ENCODE results near the gene COLGALT1. TPM values are rescaled to one million over a fixed set of nuclear protein-coding genes. Genes with fewer than 3 reads are reported as not detected.
A peak's percentile ranks its signal among the peaks of the same experiment; 100 is the strongest.
"Not testable (repeated sequence)": the region's sequence is repeated elsewhere in the genome, so short reads cannot be mapped to it uniquely, and the experiment has no call there.

The COLGALT1 gene
- 17.1 TPM for total RNA-seq

DNA sequence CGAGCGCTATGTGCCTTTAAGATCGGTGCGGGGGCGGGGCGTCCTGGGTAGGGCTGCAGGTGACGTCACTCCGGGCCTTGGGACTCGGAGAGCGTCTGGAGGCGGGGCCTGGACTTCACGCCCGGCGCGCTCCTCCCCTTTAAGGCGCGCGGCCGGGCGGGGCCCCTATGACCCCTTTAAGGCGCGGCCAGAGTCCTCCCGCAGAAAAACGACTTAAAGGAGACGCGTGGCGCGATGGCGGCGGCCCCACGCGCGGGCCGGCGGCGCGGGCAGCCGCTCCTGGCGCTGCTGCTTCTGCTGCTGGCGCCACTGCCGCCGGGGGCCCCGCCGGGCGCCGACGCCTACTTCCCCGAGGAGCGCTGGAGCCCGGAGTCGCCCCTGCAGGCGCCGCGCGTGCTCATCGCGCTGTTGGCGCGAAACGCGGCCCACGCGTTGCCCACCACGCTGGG is at the start of gene COLGALT1:
Gene COLGALT1, plus strand, starts transcription at position 170 of the 449 bp plus-strand sequence. Its CDS starts 65 bp downstream, at position 235.
- FAIRE-seq (no peak), DNase-seq (ENCODE audit: low spot score in 2 of 2) (peak; percentile 96)

DNA sequence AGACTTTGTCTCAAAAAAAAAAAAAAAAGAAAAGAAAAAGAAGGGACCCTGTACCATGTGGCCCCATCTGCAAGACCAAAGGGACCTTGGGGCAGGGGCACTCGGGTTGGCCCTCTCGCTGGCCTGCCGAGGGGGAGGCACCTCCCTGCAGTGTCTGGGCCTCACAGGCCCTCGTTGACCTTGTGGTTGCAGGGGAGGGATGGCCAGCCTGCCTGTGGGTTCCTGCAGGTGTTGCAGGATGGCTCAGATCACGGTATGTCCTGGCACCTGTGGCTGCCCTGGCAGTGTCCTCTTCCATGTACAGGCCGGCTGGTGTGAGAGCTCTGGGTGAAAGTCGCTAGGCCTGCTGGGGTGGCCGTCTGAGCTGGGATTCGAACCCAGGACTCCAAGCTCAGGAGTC is 48.7 kb upstream of the COLGALT1 start:
- DNase-seq (ENCODE audit: low spot score in 2 of 2) (no peak), FAIRE-seq (no peak)

DNA sequence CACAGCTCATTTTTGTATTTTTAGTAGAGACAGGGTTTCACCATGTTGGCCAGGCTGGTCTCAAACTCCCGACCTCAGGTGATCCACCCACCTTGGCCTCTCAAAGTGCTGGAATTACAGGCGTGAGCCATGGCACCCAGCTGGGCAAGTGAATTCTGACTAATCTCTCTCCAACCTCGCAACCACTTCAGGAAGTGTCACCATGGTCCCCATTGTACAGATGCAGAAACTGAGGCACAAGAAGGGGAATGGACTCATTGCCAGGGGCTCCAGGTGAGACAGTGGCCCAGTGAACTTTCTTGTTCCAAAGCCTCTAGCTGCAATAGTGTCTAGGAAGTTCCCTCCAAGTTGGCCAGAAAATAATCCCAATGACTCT is 46.9 kb upstream of the COLGALT1 start:
- DNase-seq (ENCODE audit: low spot score in 2 of 2); FAIRE-seq: not testable (repeated sequence)

DNA sequence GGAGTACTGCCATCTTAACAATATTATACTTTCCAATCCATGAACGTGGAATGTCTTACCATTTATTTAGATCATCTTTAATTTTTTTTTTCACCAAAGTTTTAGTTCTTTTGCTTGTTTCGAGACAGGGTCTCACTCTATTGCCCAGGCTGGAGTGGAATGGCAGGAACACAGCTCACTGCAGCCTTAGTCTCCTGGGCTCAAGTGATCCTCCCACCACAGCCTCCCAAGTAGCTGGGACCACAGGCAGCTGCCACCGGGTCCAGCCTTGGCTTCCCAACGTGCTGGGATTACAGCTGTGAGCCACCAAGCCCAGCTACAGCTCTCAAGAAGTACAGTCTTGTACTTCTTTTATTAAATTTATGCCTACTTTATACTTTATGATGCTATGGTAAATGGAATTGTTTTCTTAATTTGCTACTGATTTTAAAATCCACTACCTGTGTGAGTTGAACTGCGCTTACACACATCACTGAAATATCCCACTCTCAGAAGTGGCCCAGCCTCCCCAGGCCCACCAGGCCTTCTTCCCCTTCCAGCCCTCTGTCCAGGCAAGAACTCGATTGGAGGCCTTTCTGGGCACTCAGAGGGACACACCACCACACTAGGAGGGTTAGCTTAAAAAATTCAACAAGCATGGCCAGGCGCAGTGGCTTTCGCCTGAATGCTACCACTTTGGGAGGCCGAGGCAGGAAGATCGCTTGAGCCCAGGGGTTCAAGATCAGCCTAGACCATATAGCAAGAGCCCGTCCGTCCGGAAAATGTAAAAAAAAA is 45.0 kb upstream of the COLGALT1 start:
- no peak for FAIRE-seq

DNA sequence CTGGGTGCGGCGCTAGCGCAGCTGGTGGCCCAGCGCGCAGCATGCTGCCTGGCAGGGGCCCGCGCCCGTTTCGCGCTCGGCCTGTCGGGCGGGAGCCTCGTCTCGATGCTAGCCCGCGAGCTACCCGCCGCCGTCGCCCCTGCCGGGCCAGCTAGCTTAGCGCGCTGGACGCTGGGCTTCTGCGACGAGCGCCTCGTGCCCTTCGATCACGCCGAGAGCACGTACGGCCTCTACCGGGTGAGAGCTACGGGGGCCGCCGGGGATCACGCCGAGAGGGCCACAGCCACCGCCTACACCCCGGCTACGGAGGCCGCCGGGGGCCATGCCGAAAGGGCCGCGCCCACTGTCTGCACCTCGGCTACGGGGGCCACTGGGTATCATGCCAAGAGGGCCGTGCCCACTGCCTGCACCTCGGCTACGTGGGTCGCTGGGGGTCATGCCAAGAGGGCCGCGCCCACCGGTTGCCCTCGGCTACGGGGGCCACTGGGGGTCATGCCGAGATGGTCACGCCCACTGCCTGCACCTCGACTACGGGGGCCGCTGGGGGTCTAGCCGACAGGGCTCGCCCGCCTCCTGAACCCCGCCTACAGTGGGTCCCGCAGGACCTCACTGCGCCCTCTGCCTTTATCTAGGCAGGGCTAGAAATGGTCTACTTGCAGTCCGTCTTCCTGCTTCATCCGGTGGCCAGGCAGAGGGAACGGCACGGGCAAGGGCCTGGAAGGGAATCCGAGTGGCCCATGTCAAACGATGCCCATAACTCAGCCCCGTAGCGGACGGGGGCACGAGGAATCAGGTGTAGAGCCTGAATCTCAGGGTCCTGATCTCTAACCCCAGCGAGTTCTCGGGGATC is 43.5 kb upstream of the COLGALT1 start:
- FAIRE-seq (no peak), DNase-seq (ENCODE audit: low spot score in 2 of 2) (peak; percentile 81 to 83)

More for the DNA sequence above, 45.0 kb upstream of the COLGALT1 start:
- DNase-seq (ENCODE audit: low spot score in 2 of 2), result no peak

DNA sequence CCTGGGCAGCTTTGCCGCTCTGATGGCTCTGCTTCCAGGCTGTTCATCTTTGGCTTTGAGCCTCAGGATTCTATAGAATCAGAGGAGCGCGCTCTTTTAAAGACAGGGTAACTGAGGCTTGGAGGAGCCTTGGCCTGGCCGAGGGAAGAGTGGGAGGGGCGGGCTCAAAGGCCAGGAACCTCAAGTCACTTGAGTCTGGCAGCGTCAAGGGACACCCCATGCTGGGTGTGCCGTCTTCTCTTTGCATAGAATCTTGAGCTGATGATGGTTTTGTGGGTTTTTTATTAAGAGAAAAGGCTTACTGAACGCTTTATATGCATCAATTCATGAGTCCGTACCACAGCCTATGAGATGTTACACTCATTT is 42.9 kb upstream of the COLGALT1 start:
- FAIRE-seq, result no peak

DNA sequence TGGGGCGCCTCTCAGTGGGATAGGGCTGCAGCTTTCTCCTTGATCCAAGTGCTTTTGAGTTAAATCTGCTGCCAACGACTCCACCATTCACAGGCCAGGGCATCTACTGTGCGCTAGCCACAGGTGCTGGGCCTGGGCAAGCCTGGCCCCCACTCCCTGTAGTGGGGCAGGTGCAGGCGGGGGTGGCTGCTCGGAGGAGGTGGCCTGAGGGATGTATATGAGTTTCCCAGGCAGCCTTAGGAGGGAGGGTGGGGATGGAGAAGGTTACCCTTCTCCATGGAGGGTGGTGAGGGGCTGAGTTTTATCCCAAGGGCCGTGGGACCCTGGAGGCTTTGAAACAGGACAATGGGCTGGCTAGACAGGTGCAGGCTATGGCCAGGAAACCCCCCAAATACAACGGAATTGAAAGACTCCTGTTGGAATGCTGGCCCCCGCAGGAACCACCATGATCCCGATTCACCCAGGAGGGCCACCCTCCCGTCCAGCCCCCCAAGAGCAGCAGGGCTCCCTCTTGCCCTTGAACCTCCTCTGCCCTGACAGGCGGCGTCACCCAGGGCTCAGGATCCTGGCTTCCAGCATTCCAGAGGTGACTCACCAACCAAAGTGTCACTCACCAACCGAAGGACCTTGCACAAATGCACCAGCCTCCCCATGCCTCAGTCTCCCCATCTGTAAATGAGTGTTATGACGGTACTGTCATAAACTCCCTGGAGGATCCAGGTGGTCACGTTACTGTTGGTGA is 39.9 kb upstream of the COLGALT1 start:
- DNase-seq (ENCODE audit: low spot score in 2 of 2) (no peak), FAIRE-seq (no peak)

More for the DNA sequence above, 42.9 kb upstream of the COLGALT1 start:
- no peak for DNase-seq (ENCODE audit: low spot score in 2 of 2)

DNA sequence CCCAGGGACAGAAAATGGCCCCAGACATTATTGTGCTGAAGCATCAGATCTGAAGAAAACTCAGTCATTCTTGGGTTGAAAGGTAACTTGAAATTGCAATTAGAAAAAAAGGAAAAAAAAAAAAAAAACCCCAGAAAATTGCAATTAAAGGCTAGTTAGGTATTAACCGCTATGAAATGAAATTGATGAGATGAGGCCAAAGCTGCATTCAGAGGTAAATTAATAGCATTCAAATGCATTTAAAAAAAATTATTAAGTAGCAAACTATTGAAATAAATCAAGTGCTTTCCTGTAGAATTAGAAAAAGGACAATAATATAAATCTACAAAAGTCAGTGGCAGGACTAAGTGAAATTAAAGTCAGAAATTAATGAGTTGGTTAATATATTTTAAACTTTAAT is 37.6 kb upstream of the COLGALT1 start:
- DNase-seq (ENCODE audit: low spot score in 2 of 2) (no peak), FAIRE-seq (no peak)

DNA sequence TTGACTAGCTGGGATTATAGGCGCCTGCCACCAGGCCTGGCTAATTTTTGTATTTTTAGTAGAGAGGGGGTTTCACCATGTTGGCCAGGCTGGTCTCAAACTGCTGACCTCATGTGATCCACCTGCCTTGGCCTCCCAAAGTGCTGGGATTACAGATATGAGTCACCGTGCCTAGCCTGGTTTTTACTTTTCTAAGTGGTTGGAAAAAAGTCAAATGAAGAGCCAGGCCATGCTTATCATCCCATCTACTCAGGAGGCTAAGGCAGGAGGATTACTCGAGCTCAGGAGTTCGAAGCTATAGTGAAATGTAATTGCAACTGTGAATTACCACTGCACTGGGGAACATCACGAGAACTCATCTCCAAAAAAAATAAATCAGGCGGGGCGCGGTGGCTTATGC is 36.8 kb upstream of the COLGALT1 start:
- not testable (repeated sequence) for FAIRE-seq

DNA sequence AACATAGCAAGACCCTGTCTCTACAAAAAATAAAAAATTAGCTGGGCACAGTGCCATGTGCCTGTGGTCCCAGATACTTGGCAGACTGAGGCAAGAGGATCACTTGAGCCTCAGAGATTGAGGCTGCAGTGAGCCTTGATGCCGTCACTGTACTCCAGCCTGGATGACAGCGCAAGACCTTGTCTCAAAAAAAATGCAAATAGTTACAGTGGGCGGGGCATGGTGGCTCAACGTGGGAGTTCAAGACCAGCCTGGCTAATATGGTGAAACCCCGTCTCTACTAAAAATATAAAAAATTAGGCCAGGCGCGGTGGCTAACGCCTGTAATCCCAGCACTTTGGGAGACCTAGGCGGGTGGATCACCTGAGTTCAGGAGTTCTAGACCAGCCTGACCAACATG is 35.5 kb upstream of the COLGALT1 start:
- no peak for FAIRE-seq
- DNase-seq (ENCODE audit: low spot score in 2 of 2), result no peak

More for the DNA sequence above, 36.8 kb upstream of the COLGALT1 start:
- DNase-seq (ENCODE audit: low spot score in 2 of 2), result not testable (repeated sequence)

DNA sequence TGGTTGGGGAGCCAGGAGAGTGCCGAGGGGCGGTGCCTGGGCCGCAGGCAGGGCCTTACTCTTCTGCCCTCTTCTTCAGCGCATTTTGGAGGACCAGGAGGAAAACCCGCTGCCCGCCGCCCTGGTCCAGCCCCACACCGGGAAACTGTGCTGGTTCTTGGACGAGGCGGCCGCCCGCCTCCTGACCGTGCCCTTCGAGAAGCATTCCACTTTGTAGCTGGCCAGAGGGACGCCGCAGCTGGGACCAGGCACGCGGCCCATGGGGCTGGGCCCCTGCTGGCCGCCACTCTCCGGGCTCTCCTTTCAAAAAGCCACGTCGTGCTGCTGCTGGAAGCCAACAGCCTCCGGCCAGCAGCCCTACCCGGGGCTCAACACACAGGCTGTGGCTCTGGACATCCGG is 34.6 kb upstream of the COLGALT1 start:
- DNase-seq (ENCODE audit: low spot score in 2 of 2) (no peak), FAIRE-seq (no peak)

DNA sequence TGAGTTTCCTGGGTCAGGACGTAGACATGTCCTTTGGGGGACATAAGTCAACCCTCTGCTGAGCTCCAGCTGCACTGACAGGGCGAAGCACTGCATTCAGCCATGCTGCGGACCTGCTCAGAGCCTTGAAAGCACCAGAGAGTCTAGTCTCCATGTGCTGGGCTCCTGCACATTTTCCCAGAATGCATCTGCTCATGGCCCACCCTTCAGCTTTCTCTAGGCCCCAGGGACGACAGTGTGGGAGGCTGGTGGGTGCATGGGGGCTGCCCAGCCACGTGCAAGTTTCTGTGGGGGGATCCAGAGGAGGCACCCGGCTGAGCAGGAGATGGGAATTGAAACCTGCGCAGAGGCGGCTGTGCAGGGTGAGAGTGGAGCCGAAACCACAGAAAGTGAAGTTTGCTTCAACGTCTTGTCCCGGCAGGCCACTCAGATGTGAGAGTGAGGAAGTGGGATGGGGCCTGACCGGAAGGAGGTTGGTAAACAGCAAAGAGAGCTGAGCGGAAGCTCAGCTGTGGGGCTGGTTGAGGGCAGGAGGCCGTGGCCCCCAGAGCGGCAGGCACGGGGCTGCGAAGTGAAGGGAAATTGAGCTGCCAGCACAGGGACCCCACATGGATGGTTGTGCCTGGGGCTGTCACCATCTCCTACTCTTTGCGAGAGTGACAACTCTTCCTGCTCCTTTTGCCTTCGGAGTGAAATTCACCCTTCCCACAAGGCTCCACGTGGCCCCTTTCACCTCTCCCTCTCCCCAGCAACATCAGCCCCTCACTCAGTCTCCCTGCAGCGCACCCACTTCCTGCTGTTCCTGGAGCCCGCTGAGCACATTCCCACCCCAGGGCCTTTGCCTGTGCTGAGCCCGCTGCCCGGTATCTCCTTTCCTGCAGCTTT is 32.2 kb upstream of the COLGALT1 start:
- FAIRE-seq, result no peak
- no peak for DNase-seq (ENCODE audit: low spot score in 2 of 2)

DNA sequence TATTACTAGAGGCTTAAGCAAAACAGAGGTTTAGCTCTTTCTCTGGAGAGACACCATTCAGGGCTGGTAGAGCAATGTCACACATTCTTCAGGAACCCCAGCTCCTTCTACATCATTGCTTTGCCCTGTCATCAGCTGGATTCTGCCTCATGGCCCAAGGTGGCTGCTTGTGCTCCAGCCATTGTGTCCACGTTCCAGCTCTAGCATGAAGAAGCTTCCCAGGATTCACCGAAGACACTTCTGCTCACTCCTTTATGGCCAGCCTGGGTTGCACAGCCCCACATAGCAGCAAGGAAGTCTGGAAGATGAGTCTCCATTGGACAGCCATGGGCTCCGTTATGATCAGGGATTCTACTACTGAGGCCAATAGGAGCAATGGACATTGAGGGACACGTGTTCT is 30.8 kb upstream of the COLGALT1 start:
- no peak for FAIRE-seq
- DNase-seq (ENCODE audit: low spot score in 2 of 2), result no peak

DNA sequence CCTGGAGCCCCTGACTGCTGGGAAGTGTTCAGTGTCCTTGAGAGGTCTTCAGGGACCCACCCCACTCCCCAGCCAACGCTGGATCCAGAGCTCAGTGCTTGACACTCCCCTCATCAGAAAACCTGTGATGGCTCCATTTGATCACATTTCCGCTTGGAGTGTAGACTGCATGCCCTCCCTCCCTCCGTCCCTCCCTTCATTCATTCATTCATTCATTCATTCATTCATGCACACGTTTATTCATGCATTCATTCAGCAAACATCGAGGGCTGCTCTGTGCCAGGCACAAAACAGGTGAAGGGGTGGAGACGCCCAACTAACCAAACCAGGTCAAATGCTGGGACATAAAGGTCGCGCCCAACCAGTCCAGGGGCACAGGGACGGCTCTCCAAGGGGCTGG is 30.3 kb upstream of the COLGALT1 start:
- DNase-seq (ENCODE audit: low spot score in 2 of 2) (no peak), FAIRE-seq (no peak)

DNA sequence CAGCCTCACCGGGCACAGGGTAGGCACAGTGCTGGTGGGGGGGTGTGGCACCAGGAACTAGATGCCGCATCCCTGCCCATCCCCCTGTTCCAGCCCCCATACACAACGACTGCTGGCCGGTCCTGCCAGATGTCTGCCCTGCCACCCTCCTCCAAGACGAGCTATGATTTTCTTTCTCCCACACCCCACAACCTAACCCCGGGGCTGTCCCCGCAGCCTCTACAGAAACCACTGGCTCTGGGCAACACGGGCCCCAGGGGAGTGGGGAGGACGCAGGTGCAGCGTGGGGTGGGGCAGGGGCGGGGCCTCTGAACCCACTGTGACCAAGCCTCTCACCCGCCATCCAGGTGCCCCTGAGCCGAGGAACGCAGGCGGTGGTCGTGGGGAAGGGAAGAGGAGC is 28.5 kb upstream of the COLGALT1 start:
- no peak for FAIRE-seq
- no peak for DNase-seq (ENCODE audit: low spot score in 2 of 2)

DNA sequence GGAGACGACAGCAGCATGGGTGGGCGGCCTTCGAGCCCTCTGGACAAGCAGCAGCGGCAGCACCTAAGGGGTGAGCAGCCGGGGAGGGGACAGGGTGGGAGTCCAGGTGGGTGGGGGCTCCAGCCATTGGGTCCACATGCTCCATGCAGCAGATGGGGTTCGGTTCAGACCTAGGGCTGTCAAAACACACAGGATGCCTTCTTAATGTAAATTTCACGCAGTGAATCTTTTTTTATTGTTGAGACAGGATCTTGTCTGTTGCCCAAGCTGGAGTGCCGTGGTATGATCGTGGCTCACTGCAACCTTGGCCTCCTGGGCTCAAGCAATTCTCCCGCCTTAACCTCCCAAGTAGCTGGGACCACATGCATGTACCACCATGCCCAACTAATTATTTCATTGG is 28.1 kb upstream of the COLGALT1 start:
- FAIRE-seq (no peak), DNase-seq (ENCODE audit: low spot score in 2 of 2) (no peak)

DNA sequence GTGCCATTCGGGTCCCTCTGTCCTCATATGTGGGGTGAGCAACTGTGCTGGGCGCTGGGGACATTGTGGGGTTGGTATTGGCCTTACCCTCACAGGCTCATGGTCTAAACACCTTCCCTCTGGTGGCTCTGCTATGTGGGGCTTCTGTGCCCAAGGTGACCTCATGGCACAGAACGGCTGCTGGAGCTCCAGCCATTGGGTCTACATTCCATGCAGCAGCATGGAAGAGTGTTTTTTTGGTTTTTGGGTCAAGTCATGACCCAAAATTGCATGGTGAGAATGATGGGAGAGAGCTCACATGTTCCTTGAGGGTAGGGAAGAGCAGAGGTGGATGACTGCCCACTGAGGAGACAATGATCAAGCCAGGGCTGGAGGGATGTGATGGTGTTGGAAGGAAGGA is 26.8 kb upstream of the COLGALT1 start:
- FAIRE-seq (no peak), DNase-seq (ENCODE audit: low spot score in 2 of 2) (no peak)

DNA sequence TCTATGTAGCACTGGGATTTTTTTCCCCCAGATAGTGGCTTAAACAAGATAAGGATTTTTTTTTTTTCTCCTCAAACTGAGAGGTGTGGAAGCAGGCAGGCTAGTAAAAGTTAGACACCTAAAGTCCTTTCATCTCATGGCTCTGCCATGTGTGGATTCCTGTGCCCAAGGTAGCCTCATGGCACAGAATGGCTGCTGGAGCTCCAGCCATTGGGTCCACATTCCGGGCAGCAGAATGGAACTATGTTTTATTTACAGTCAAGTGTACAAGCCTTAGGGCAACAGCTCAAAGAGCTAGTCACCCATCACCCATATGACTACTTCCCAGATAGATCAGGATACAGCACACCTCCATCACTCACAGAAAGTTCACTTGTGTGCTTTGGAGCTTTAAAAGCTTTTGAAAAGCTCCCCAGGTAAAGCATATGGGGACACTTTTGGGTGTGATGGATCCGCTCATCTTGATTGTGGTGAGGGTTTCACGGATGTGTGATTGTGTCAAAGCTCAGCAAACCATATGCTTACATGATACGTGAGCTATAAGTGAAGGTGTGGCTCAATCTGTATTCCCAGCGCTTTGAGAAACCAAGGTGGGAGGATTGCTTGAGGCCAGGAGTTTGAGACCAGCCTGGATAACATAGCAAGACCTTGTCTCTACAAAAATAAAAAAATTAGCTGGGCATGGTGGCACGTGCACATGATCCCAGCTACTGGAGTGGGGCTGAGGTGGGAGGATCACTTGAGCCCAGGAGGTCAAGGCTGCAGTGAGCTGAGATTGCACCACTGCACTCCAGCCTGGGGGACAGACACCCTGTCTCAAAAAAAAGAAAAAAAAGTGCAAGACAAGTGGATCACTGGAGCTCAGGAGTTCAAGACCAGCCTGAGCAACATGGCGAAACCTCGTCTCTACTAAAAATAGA is 25.9 kb upstream of the COLGALT1 start:
- DNase-seq (ENCODE audit: low spot score in 2 of 2) (no peak), FAIRE-seq (no peak)

DNA sequence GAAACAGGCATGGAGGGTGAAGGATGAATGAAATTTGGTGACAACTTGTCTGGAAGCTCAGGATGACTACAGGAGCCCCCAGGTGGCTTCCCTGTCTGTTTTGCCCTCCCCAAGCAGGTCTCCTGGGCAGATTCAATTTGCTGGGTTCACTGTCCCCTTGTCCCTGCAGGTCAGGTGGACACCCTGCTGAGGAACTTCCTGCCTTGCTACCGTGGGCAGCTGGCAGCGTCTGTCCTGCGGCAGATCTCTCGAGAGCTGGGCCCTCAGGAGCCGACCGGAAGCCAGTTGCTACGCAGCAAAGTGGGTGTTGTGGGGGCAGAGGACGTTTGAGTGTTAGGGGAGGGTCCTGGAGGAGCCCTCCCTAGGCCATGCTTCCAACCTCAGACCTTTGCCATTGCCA is 24.9 kb upstream of the COLGALT1 start:
- DNase-seq (ENCODE audit: low spot score in 2 of 2) (no peak), FAIRE-seq (no peak)

All from frontal cortex (tissue), 4 donors.